Psoas muscle (tissue), 8 donors: Measurements from ENCODE around the gene AHI1. TPM values are rescaled to one million over a fixed set of nuclear protein-coding genes. Genes with fewer than 3 reads are reported as not detected.

Experiments
- ATAC-seq, 4 donors: fragments of 200-7000 bp; cut with Tn5 transposase; one replicate each; pipeline ENCODE4 v1.9.1; 2020; ENCODE audit warnings: moderate library complexity in 3 of 4, mild to moderate bottlenecking in 2 of 4
- DNase-seq, 2 donors: peaks; one replicate each; pipeline ENCODE4 v3.0.0-alpha.2; 2020
- H3K27ac ChIP-seq: fragments of 200-600 bp; one replicate; pipeline ENCODE4 v1.8.0; 2022
- H3K27me3 ChIP-seq, 3 donors: fragments of 200-600 bp in 1 of 3; one replicate each; pipeline versions ENCODE4 v1.6.1 to v1.8.0; 2013 to 2022; ENCODE audit warnings: low read length in 2 of 3, mild to moderate bottlenecking in 2 of 3, moderate library complexity in 1 of 3; ENCODE audit not compliant: insufficient read depth in 3 of 3
- H3K36me3 ChIP-seq, 2 donors: fragments of 200-600 bp in 1 of 2; one replicate each; pipeline versions ENCODE4 v1.6.1 to v1.8.0; 2013 to 2022; ENCODE audit warnings: low read depth in 1 of 2, mild to moderate bottlenecking in 1 of 2, moderate library complexity in 1 of 2; ENCODE audit not compliant: insufficient read depth in 1 of 2
- H3K4me1 ChIP-seq: fragments of 200-600 bp; one replicate; pipeline ENCODE4 v1.8.0; 2022
- H3K4me3 ChIP-seq: fragments of 200-600 bp; one replicate; pipeline ENCODE4 v1.8.0; 2022; ENCODE audit warnings: mild to moderate bottlenecking
- H3K9me3 ChIP-seq: fragments of 200-600 bp; one replicate; pipeline ENCODE4 v1.8.0; 2022
- WGBS, 3 donors: extraction: QIAGEN DNeasy Blood & Tissue Kit; methylation state at CpG; one replicate each; pipeline versions ENCODE4 v1.1.6 to v1.1.7; 2013; 5-methylcytosine and 5-hydroxymethylcytosine counted together
- intact Hi-C, 2 donors: fragments of 100-400 bp; cut with DNase I; formaldehyde crosslinking; loops; one replicate each; pipeline versions ENCODE4 v1.11.0 to v1.14.2; 2022
- polyA plus RNA-seq, 3 donors: library from polyadenylated mRNA; stranded (reverse); fragments of 200-250 nt; gene quantifications; one replicate each; pipeline ENCODE4 v1.2.3, GENCODE V29; 2013
- total RNA-seq, 4 donors: library from RNA; stranded (reverse); fragmentation: NEBNext Ultra II Directional in 2 of 4; extraction: Animal tissue kit (Norgen Biotek cat#: 25700) in 2 of 4; gene quantifications; one replicate each; pipeline versions ENCODE4 v1.2.1 to v1.2.4, GENCODE V29; 2021 to 2023
- TF ChIP-seq, protein P1 (sequence below): fragments of 200-600 bp; IDR thresholded peaks from one replicate; pipeline ENCODE4 v1.8.0; 2022; ENCODE audit warnings: antibody characterized with exemption
- donor health status: healthy with polysubstance abuse.
- donor health status: DM: no; HTN: no; CAD: no; lungs with moderate emphysema.
- donor health status: Bipolar disorder and iron deficiency.
- donor health status: healthy.
- donor health status: DM: yes; HTN: yes; CAD: no.
- donor health status: DM: no; HTN: no; CAD: no.
- donor health status: DM: no; HTN: no; CAD: no.
- donor health status: DM: yes; HTN: yes; CAD: no.

Gene AHI1
- total and polyA plus RNA-seq, 7 donors, result 5.5 to 14.2 (median 8.3) TPM

DNA sequence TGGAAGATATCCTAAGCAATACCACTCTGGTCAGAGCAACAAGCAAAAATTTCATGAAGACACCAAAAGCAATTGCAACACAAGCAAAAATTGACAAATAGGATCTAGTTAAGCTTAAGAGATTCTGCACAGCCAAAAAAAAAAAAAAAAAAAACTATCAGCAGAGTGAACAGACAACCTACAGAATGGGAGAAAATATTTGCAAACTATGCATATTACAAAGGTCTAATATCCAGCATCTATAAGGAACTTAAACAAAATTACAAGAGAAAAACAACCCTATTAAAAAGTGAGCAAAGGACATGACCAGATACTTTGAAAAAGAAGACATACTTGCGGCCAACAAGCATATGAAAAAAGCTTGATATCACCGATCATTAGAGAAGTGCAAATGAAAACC is 20.0 kb upstream of the AHI1 start:
- no peaks in the 10 kb centered on the region for H3K27me3 ChIP-seq
- H3K9me3 ChIP-seq, result peaks cover 3% of the 10 kb centered on the region
- WGBS, 3 donors, result 98 to 100% (median 99%) methylated on average over 2 of the region's 2 CpGs
- H3K4me1 ChIP-seq, result no peaks in the 10 kb centered on the region
- no peak for ATAC-seq
- no peak for DNase-seq
- no peak overlapping the region for H3K27ac ChIP-seq
- H3K4me3 ChIP-seq, result no peak overlapping the region
- intact Hi-C loops, result no loop called here
- TF ChIP-seq, protein P1, sequence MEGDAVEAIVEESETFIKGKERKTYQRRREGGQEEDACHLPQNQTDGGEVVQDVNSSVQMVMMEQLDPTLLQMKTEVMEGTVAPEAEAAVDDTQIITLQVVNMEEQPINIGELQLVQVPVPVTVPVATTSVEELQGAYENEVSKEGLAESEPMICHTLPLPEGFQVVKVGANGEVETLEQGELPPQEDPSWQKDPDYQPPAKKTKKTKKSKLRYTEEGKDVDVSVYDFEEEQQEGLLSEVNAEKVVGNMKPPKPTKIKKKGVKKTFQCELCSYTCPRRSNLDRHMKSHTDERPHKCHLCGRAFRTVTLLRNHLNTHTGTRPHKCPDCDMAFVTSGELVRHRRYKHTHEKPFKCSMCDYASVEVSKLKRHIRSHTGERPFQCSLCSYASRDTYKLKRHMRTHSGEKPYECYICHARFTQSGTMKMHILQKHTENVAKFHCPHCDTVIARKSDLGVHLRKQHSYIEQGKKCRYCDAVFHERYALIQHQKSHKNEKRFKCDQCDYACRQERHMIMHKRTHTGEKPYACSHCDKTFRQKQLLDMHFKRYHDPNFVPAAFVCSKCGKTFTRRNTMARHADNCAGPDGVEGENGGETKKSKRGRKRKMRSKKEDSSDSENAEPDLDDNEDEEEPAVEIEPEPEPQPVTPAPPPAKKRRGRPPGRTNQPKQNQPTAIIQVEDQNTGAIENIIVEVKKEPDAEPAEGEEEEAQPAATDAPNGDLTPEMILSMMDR, result no peak
- H3K36me3 ChIP-seq, result no peaks in the 10 kb centered on the region

DNA sequence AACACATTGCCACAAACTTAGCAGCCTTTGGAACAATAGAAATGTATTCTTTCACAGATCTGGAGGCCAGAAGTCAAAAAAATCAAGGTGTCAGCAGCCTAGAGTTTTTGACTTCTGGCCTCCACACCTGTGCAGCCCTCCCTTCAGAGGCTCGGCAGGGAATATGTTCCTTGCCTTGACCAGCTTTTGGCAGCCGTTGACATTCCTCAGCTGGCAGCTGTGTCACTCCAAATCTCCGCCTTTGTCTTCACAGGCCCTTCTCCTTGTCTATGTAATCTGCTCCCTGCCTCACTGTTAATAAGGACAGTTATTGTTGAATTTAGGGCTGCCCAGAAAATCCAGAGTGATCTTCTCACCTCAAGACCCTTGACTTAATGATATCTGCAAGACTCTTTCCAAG is 17.2 kb upstream of the AHI1 start:
- no peak for DNase-seq
- Histone ChIP-seq H3K36me3 (no peaks in the 10 kb centered on the region), H3K4me3 (no peak overlapping the region), H3K27me3 (no peaks in the 10 kb centered on the region), H3K27ac (no peak overlapping the region), H3K9me3 (peaks cover 3% of the 10 kb centered on the region), H3K4me1 (no peaks in the 10 kb centered on the region)
- intact Hi-C loops, result no loop called here
- ATAC-seq, result no peak
- WGBS, 3 donors, result 32 to 45% (median 39%) methylated on average over 3 of the region's 3 CpGs
- TF ChIP-seq, protein P1, result no peak

- DNase-seq (no peak), ATAC-seq (peak in 2 of 4 donors; percentile 49 to 74)
- Histone ChIP-seq H3K9me3 (no peaks in the 10 kb centered on the region), H3K4me1 (no peaks in the 10 kb centered on the region), H3K4me3 (no peak overlapping the region), H3K27ac (no peak overlapping the region), H3K36me3 (no peaks in the 10 kb centered on the region), H3K27me3 (no peaks in the 10 kb centered on the region)
- intact Hi-C loops, result loop anchor here (2.0 to 5.0 kb wide), 3 partner anchors 720 to 812 kb away; no protein-coding TSS in a partner anchor
- TF ChIP-seq, protein P1, result peak; percentile 57
- WGBS, 3 donors, result 65 to 70% (median 68%) methylated on average over 4 of the region's 4 CpGs
Observed at GRCh38 chr6:135506270-135506997, 8.9 kb upstream of the AHI1 start.

DNA sequence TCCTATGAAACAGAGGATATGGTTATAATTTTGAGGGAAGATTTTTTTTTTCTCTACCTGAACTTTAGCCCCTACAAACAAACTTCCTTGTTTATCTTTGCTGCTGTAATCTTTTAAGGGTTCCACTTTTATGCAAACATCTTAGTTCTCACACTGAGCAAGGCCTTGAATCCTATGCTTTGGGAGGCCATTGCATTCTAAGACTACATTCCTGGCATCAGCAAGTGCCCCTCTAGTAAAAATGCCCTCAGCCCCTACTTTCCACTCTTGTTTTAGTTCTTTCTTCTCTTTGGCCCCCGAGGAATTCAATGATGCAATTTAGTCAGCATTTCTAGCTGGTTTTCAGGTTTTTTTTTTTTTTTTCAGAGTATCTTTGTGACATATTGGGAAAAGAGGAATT is 8.1 kb upstream of the AHI1 start:
- WGBS, 3 donors, result 31 to 59% (median 53%) methylated on average over 1 of the region's 1 CpG

More for the DNA sequence above, 8.1 kb upstream of the AHI1 start:
- Histone ChIP-seq H3K27ac (no peak overlapping the region), H3K36me3 (no peaks in the 10 kb centered on the region), H3K27me3 (no peaks in the 10 kb centered on the region), H3K9me3 (no peaks in the 10 kb centered on the region), H3K4me1 (no peaks in the 10 kb centered on the region), H3K4me3 (no peak overlapping the region)
- no peak for ATAC-seq
- TF ChIP-seq, protein P1, result no peak
- intact Hi-C loops, result loop anchor here (2.0 to 5.0 kb wide), 3 partner anchors 721 to 813 kb away; no protein-coding TSS in a partner anchor
- no peak for DNase-seq
